NB4 (cell line): Measurements from ENCODE around the gene SLC5A9.

Source experiments
- MYC ChIP-seq: IDR thresholded peaks from 2 replicates; pipeline ENCODE4 v1.6.1; 2011; ENCODE audit warnings: low read depth, low read length
- POLR2A ChIP-seq: IDR thresholded peaks from 2 replicates; pipeline ENCODE4 v1.6.1; 2011; ENCODE audit warnings: mild to moderate bottlenecking; ENCODE audit not compliant: insufficient read length; ENCODE audit errors: extremely low read depth
- TF ChIP-seq, protein P1 (sequence below): IDR thresholded peaks from one replicate; pipeline ENCODE4 v1.5.1; 2012; ENCODE audit warnings: low read depth, low read length
- TF ChIP-seq, protein P2 (sequence below): IDR thresholded peaks from 2 replicates; pipeline ENCODE4 v1.6.1; 2011; ENCODE audit warnings: low read depth, low read length

DNA sequence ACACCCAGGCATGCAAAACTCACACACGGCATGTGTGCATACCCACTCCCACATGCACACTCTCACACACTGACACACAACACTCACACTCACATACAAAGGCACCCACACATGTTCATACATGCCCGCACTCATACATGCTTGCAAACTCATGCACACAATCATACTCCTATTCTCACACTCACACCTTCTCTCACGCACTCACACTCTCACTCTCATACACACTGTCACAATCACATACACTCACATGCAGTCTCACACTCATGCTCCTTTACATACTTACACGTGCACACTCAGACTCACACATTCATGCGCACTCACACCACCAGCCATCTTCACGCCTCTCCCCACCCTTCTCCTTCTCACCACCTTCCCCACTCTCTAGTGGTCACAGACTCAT lies 3.1 kb downstream of the SLC5A9 start:
- TF ChIP-seq, protein P1, sequence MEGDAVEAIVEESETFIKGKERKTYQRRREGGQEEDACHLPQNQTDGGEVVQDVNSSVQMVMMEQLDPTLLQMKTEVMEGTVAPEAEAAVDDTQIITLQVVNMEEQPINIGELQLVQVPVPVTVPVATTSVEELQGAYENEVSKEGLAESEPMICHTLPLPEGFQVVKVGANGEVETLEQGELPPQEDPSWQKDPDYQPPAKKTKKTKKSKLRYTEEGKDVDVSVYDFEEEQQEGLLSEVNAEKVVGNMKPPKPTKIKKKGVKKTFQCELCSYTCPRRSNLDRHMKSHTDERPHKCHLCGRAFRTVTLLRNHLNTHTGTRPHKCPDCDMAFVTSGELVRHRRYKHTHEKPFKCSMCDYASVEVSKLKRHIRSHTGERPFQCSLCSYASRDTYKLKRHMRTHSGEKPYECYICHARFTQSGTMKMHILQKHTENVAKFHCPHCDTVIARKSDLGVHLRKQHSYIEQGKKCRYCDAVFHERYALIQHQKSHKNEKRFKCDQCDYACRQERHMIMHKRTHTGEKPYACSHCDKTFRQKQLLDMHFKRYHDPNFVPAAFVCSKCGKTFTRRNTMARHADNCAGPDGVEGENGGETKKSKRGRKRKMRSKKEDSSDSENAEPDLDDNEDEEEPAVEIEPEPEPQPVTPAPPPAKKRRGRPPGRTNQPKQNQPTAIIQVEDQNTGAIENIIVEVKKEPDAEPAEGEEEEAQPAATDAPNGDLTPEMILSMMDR, result no peak
- no peak for TF ChIP-seq POLR2A
- TF ChIP-seq, protein P2, sequence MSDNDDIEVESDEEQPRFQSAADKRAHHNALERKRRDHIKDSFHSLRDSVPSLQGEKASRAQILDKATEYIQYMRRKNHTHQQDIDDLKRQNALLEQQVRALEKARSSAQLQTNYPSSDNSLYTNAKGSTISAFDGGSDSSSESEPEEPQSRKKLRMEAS, result no peak
- no peak for TF ChIP-seq MYC
